GM10248 (cell line): ENCODE results near the gene SLC8A3.

Experiments
- CTCF ChIA-PET: fragments of 300-600 bp; sonication (Branson Sonifier 250); formaldehyde crosslinking; extraction: SDS; loops from one replicate; lab custom pipeline; 2021; ENCODE audit warnings: antibody characterized with exemption; lab: Yijun Ruan, JAX
- POLR2A ChIA-PET: fragments of 350-650 bp; sonication (Branson Sonifier 250); formaldehyde crosslinking; extraction: SDS; loops from one replicate; lab custom pipeline; 2020; ENCODE audit warnings: antibody characterized with exemption; lab: Yijun Ruan, JAX
- DNase-seq: peaks from one replicate; pipeline ENCODE4 v3.0.0; 2012; ENCODE audit errors: extremely low spot score
- TF ChIP-seq, protein P1 (sequence below): IDR thresholded peaks from 2 replicates; pipeline ENCODE4 v1.5.1; 2012; ENCODE audit warnings: mild to moderate bottlenecking, low read depth; ENCODE audit errors: extremely low read depth, missing control alignments, control extremely low read depth

SLC8A3 gene

DNA sequence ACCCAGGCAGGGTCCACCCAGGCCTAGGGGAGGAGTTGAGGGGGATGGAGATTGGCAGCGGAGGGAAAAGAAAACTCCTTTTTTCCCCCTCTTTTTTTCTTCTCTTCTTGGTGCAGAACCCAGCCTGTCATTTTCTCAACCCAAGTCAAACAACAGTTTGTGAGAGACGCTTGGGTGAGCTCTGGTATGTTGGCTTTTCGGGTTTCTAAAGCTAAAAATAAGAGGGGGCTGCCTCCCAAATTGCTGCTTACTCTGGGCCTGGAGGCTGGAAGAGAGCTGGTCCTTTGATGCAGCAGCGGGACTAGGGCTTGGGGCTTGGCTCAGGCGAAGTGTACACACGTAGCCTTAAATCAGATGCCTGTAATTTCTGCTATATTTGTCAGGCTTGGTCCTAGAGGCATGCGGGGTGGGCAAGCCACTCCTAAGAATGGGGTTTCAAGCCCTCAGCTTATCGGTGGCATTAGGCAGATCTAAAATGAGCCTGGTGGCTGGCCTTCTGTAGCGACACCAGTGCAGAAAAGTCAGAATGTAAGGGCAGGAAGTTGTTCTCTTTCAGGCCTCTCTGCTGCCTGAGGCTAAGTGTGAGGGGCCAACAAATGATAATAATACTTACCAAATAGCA lies 816 bp upstream of the SLC8A3 start:
- POLR2A ChIA-PET = no interaction called here
- TF ChIP-seq, protein P1, sequence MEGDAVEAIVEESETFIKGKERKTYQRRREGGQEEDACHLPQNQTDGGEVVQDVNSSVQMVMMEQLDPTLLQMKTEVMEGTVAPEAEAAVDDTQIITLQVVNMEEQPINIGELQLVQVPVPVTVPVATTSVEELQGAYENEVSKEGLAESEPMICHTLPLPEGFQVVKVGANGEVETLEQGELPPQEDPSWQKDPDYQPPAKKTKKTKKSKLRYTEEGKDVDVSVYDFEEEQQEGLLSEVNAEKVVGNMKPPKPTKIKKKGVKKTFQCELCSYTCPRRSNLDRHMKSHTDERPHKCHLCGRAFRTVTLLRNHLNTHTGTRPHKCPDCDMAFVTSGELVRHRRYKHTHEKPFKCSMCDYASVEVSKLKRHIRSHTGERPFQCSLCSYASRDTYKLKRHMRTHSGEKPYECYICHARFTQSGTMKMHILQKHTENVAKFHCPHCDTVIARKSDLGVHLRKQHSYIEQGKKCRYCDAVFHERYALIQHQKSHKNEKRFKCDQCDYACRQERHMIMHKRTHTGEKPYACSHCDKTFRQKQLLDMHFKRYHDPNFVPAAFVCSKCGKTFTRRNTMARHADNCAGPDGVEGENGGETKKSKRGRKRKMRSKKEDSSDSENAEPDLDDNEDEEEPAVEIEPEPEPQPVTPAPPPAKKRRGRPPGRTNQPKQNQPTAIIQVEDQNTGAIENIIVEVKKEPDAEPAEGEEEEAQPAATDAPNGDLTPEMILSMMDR = no peak
- CTCF ChIA-PET = interaction anchor here (1.2 kb wide), 1 partner anchor 24 kb away, joined by 3 read pairs; no protein-coding TSS in a partner anchor
- DNase-seq = peak; percentile 44

DNA sequence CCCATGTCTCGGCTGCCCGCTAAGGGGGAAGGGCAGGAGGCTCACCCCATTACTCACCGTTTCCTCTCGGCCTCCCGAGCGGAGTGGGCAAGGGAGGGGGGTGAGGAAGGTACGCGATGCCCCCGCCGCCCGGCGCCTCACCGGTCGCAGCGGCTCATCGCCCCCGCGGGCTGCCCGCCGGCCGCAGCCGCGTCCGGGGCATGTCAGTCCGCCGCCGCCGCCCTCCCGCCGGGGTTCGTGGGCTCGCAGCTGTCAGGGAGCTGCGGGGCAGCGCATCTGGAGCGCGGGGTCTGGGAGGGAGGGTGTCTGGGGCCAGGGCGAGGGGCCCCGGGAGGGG lies 461 bp downstream of the SLC8A3 start:
- DNase-seq = peak; percentile 54
- ChIA-PET CTCF (interaction anchor here (1.2 kb wide), 1 partner anchor 26 kb away, joined by 3 read pairs; no protein-coding TSS in a partner anchor), POLR2A (no interaction called here)
- TF ChIP-seq, protein P1 = no peak

DNA sequence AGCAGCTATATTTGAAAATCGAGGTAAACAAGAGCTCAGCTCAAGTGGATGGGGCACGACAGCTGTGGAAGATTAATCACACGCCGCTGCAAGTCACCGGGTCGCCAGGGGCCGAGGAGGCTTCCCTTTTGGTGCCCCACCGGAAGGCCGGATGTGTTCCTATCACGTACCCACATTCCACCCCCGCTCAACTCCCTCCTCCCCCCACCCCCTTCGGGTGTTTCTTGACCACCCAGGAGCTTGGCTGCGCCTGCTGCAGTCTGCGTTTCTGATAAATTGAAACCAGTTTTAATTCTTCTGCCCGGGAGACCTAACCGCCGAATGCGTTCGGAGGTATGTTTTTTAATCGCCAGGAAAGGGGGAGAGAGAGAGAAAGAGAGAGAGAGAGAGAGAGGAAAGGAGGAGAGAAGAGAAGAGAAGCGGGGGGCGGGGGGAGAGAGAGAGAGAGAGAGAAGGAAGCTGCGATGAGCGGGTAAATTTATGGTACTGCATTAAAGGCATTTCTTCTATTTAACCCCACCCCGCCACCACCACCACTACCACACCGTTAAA lies 1.8 kb downstream of the SLC8A3 start:
- CTCF ChIA-PET = no interaction called here
- POLR2A ChIA-PET = no interaction called here
- TF ChIP-seq, protein P1 = no peak
- DNase-seq = peak; percentile 60

DNA sequence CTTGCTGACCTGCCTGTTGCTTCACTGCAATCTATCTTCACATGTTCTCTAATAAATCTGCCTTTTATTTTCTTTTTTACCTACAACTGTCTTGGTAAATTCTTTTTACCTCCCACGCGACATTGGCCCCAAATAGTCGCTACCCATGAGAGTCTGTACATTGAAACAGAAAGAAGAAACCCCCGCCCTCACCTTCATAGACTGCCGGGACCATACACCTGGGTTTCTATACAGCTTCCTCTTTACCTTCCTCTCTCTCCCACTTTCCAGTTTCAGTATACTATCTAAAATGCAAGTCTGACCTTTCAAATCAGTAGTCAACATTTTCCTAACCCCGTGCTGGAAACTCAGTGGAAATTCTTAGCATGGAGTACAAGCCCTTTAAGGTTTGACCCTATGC lies 4.8 kb downstream of the SLC8A3 start:
- peak; percentile 53 for DNase-seq
- ChIA-PET POLR2A (no interaction called here), CTCF (interaction anchor here (1.0 to 1.2 kb wide), 2 partner anchors 13 to 43 kb away, joined by 4 read pairs; no protein-coding TSS in a partner anchor)
- TF ChIP-seq, protein P1 = no peak

DNA sequence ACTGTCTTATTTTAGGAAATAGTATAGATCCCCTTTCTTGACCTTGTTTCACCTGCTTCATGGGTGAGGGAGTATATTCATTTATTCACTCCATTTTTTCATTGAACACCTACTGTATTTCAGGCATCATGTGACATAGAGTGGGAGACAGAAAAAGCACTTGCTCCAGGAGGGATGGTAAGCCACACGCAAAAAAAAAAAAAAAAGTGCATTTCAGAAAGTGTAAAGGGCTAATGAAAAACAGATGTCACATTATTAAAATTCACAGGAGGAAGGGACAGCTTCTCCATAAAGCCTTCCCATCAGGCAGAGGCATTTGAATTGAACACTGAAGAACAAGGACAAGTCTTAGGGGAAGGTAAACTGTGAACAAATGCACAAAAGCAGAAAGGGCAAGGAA lies 7.5 kb downstream of the SLC8A3 start:
- TF ChIP-seq, protein P1 = no peak
- no peak for DNase-seq
- ChIA-PET CTCF (interaction anchor here (2.3 kb wide), 1 partner anchor 12 kb away, joined by 6 read pairs; no protein-coding TSS in a partner anchor), POLR2A (no interaction called here)

DNA sequence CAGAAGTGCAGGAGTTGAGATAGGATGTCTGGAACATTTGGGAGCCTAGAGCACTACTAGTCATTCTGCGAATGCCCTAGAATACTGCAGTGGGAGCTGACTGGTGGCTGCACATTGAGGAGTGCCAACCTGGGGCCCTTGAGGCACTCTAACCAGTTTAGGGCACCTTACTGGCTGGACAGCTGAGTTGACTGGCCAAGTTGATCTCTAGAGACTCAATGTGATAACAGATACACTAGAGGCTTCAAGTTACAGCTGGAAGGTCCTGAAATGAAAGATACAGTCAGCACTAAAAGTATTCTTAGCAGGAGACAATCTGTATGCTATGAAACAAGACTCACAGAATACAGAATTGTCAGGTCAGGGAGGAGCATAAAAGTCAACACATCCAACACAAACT lies 8.0 kb downstream of the SLC8A3 start:
- ChIA-PET POLR2A (no interaction called here), CTCF (interaction anchor here (2.3 kb wide), 1 partner anchor 11 kb away, joined by 6 read pairs; no protein-coding TSS in a partner anchor)
- no peak for DNase-seq
- TF ChIP-seq, protein P1 = no peak
